Brain microvascular endothelial cell (primary cell): ENCODE data around the gene CENPA.

Experiments used
- DNase-seq: peaks from one replicate; pipeline ENCODE4 v3.0.0-alpha.2; 2020
- H3K27ac ChIP-seq: fragments of 250-450 bp; sonication (Bioruptor Pico); 2 replicates; pipeline ENCODE4 v1.5.1; 2020; ENCODE audit warnings: mild to moderate bottlenecking, moderate library complexity
- H3K27me3 ChIP-seq: fragments of 250-450 bp; sonication (Bioruptor Pico); replicated peaks from 2 replicates; pipeline ENCODE4 v1.5.1; 2020; ENCODE audit warnings: mild to moderate bottlenecking
- H3K36me3 ChIP-seq: fragments of 250-450 bp; sonication (Bioruptor Pico); replicated peaks from 2 replicates; pipeline ENCODE4 v1.5.1; 2020; ENCODE audit warnings: mild to moderate bottlenecking
- H3K4me3 ChIP-seq: 2 replicates; pipeline ENCODE4 v1.5.1; 2011; ENCODE audit warnings: low read depth, mild to moderate bottlenecking, control low read depth, low read length, moderate library complexity
- in situ Hi-C: cut with HindIII; loops from 2 replicates; pipeline ENCODE4 v1.10.0; 2017; ENCODE audit warnings: low sequenced_read_pairs, low pct_ligation_motif_present
- TF ChIP-seq, protein P1 (sequence below): IDR thresholded peaks from 2 replicates; pipeline ENCODE4 v1.5.1; 2011; ENCODE audit warnings: low read depth, mild to moderate bottlenecking, moderate library complexity, low read length, control low read depth, inconsistent platforms; ENCODE audit errors: missing control alignments

The CENPA gene

DNA sequence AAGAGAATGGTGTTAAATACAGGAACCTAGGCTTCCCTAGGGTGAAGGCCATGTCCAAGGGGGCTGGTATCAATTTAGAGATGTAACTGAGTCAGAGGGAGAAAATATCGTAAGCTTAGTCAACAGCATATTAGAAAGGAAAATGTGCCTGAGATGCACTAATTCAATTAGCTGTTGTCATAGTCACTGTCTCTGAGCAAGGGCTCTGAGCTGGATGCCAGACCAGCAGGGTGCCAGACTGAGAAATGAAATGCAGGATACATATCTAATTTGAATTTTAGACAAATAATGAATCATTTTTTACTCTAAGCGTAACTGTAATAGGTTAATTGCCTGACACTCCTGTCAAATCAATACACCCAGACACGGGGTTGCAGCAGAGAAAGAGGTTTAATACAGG lies 33.2 kb upstream of the CENPA start:
- Histone ChIP-seq H3K27ac (no peak overlapping the region), H3K27me3 (peaks cover 2% of the 10 kb centered on the region), H3K36me3 (no peaks in the 10 kb centered on the region), H3K4me3 (no peak overlapping the region)
- TF ChIP-seq, protein P1, sequence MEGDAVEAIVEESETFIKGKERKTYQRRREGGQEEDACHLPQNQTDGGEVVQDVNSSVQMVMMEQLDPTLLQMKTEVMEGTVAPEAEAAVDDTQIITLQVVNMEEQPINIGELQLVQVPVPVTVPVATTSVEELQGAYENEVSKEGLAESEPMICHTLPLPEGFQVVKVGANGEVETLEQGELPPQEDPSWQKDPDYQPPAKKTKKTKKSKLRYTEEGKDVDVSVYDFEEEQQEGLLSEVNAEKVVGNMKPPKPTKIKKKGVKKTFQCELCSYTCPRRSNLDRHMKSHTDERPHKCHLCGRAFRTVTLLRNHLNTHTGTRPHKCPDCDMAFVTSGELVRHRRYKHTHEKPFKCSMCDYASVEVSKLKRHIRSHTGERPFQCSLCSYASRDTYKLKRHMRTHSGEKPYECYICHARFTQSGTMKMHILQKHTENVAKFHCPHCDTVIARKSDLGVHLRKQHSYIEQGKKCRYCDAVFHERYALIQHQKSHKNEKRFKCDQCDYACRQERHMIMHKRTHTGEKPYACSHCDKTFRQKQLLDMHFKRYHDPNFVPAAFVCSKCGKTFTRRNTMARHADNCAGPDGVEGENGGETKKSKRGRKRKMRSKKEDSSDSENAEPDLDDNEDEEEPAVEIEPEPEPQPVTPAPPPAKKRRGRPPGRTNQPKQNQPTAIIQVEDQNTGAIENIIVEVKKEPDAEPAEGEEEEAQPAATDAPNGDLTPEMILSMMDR: no peak
- in situ Hi-C loops: loop anchor here (25.0 kb wide), 1 partner anchor 165 kb away; no protein-coding TSS in a partner anchor
- no peak for DNase-seq

DNA sequence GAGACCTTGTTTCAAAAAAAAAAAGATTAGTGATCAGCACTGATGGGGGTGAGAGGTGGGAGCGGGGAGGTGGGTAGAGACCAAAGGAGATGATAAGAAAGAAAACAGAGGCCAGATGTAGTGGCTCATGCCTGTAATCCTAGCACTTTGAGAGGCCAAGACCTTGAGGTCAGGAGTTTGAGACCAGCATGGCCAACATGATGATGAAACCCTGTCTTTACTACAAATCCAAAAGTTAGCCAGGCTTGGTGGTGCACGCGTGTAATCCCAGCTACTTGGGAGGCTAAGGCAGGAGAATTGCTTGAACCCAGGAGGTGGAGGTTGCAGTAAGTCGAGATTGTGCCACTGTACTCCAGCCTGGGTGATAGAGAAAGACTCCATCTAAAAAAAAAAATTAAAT lies 31.3 kb upstream of the CENPA start:
- TF ChIP-seq, protein P1: no peak
- H3K36me3 ChIP-seq: no peaks in the 10 kb centered on the region
- in situ Hi-C loops: loop anchor here (25.0 kb wide), 1 partner anchor 167 kb away; no protein-coding TSS in a partner anchor
- no peak for DNase-seq
- peaks cover 2% of the 10 kb centered on the region for H3K27me3 ChIP-seq
- H3K4me3 ChIP-seq: no peak overlapping the region
- H3K27ac ChIP-seq: no peak overlapping the region

DNA sequence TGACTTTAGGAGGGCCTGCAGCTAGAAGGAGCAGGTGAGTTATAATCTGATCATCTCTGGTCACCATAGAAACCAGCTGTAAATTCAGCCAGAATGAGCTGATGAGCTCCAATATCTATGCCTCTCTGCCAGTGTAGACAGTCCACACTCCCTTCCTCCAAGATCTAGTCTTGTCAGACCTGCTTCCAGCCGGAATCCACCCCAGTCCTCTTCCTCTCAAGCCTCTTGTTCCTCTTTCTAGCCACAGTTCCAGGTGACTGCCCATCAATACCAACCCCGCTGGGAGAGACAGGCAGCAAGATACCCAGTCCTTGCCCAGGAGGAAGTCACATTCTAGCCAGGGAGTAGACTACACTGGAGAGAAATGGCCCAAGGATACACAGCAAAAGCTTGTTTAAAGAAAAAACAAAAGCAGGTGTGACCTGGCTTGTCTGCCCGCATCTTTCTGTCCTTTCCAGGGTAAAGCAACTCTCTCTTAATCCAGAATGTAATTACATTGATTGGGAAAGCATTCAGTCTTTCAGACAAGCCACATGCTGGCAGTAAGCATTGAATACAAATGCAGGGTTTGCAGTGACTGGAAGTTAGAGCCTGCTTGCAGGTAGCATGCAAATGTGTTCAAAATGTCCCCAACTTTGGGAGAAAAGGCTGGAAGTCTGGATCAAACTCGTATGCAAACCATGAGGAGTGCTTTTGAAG lies 30.7 kb upstream of the CENPA start:
- DNase-seq: no peak
- no peaks in the 10 kb centered on the region for H3K36me3 ChIP-seq
- no peak overlapping the region for H3K4me3 ChIP-seq
- TF ChIP-seq, protein P1: no peak
- in situ Hi-C loops: loop anchor here (25.0 kb wide), 1 partner anchor 168 kb away; no protein-coding TSS in a partner anchor
- H3K27ac ChIP-seq: no peak overlapping the region
- peaks cover 2% of the 10 kb centered on the region for H3K27me3 ChIP-seq

DNA sequence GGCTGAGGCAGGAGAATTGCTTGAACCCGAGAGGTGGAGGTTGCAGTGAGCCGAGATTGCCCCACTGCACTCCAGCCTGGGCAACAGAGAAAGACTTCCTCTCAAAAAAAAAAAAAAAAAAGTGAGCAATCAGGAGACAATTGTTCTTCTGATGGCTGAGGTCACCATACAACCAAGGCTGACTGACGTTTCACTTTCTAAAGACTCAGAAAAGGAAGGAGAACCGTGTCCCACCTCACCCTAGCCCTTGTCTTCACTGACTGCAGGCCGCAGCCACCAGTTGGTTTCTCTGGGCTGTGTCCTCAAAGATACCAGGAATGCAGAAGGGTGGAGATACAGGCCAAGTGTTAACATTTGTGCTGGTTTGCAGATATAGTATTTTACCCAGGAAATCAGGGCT lies 29.5 kb upstream of the CENPA start:
- H3K27me3 ChIP-seq: peaks cover 2% of the 10 kb centered on the region
- no peaks in the 10 kb centered on the region for H3K36me3 ChIP-seq
- no peak overlapping the region for H3K27ac ChIP-seq
- in situ Hi-C loops: loop anchor here (25.0 kb wide), 1 partner anchor 169 kb away; no protein-coding TSS in a partner anchor
- H3K4me3 ChIP-seq: no peak overlapping the region
- TF ChIP-seq, protein P1: no peak
- DNase-seq: no peak

DNA sequence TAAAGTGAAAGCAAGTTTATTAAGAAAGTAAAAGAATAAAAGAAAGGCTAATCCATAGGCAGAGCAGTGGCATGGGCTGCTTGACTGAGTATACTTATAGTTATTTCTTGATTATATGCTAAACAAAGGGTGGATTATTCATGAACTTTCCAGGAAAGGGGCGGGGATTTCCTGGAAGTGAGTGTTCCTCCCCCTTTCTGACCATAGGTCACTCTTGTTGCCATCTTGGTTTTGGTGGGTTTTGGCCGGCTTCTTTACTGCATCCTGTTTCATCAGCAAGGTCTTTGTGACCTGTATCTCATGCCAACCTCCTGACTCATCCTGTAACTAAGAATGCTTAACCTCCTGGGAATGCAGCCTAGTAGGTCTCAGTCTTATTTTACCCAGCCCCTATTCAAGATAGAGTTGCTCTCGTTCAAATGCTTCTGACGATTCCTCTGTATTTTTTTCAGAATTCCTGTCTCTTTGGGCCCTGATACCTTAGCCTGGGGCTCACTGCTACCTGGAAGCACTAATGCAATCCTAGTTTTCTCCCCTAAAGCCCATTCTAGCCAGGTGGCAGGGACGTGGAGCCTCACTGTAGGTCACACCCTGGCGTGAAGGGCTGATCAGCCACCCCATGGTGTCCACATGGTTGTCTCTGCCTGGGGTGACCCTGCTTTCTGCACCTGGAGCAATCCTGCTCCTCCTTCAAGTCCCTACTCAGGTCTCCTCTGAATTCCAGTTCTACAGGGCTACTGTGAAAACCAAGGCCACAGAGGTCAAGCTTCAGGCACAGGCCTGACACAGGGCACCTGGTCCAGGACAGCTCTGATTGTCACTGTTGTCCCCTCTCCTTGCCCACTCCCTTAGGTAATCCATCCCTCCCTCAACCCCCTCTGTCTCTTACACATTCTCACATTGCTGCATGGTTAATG lies 27.7 kb upstream of the CENPA start:
- in situ Hi-C loops: loop anchor here (25.0 kb wide), 1 partner anchor 171 kb away; no protein-coding TSS in a partner anchor
- TF ChIP-seq, protein P1: no peak
- DNase-seq: peak; percentile 99
- peaks cover 2% of the 10 kb centered on the region for H3K27me3 ChIP-seq
- H3K36me3 ChIP-seq: no peaks in the 10 kb centered on the region
- H3K27ac ChIP-seq: peak overlapping the region; percentile 58
- no peak overlapping the region for H3K4me3 ChIP-seq
